ENCODE results near the gene ACO1. TPM values are rescaled to one million over a fixed set of nuclear protein-coding genes. Genes with fewer than 3 reads are reported as not detected.

ACO1 gene
- total RNA-seq, 1 donor from 2014 or later = 32.5 TPM

- Mint-ChIP-seq H3K36me3 (peaks cover 5% of the 10 kb centered on the region), H3K4me1 (ENCODE audit: unreplicated experiment) (peaks cover 4% of the 10 kb centered on the region), H3K4me3 (no peak overlapping the region), H3K9me3 (no peaks in the 10 kb centered on the region), H3K27me3 (no peaks in the 10 kb centered on the region), H3K27ac (no peak overlapping the region)
- TF ChIP-seq CTCF (conservative IDR thresholded peaks at IDR 0.05) = no peak
- no peak for DNase-seq (ENCODE audit: extremely low spot score, unreplicated experiment)
Observed at GRCh38 chr9:32399110-32399815, 14.8 kb downstream of the ACO1 start.

- H3K27ac Mint-ChIP-seq = peak overlapping the region; percentile 41
Observed at GRCh38 chr9:32401488-32401887, 17.0 kb downstream of the ACO1 start.

GRCh38 chr9:32403567-32404260, 19.3 kb downstream of the ACO1 start:
- Mint-ChIP-seq H3K36me3 (peaks cover 22% of the 10 kb centered on the region), H3K27ac (no peak overlapping the region), H3K27me3 (no peaks in the 10 kb centered on the region), H3K4me3 (no peak overlapping the region), H3K4me1 (ENCODE audit: unreplicated experiment) (peaks cover 4% of the 10 kb centered on the region), H3K9me3 (peaks cover 4% of the 10 kb centered on the region)
- TF ChIP-seq CTCF (conservative IDR thresholded peaks at IDR 0.05) = no peak
- DNase-seq (ENCODE audit: extremely low spot score, unreplicated experiment) = no peak

More at GRCh38 chr9:32401488-32401887, 17.0 kb downstream of the ACO1 start:
- Mint-ChIP-seq H3K36me3 (peaks cover 8% of the 10 kb centered on the region), H3K4me3 (peak overlapping the region; percentile 53), H3K4me1 (ENCODE audit: unreplicated experiment) (peaks cover 4% of the 10 kb centered on the region), H3K9me3 (peaks cover 4% of the 10 kb centered on the region), H3K27me3 (no peaks in the 10 kb centered on the region)
- DNase-seq (ENCODE audit: extremely low spot score, unreplicated experiment) = no peak
- no peak for TF ChIP-seq CTCF (conservative IDR thresholded peaks at IDR 0.05)

- DNase-seq (ENCODE audit: extremely low spot score, unreplicated experiment) = no peak
- H3K36me3 Mint-ChIP-seq = peaks cover 27% of the 10 kb centered on the region
Observed at GRCh38 chr9:32404402-32404801, 20.0 kb downstream of the ACO1 start.

GRCh38 chr9:32404856-32405255, 20.4 kb downstream of the ACO1 start:
- TF ChIP-seq CTCF (conservative IDR thresholded peaks at IDR 0.05) = no peak
- H3K4me3 Mint-ChIP-seq = no peak overlapping the region
- peaks cover 4% of the 10 kb centered on the region for H3K9me3 Mint-ChIP-seq
- peaks cover 4% of the 10 kb centered on the region for H3K4me1 Mint-ChIP-seq (ENCODE audit: unreplicated experiment)
- no peak for DNase-seq (ENCODE audit: extremely low spot score, unreplicated experiment)
- no peaks in the 10 kb centered on the region for H3K27me3 Mint-ChIP-seq
- H3K27ac Mint-ChIP-seq = no peak overlapping the region
- H3K36me3 Mint-ChIP-seq = peaks cover 27% of the 10 kb centered on the region

More at GRCh38 chr9:32404402-32404801, 20.0 kb downstream of the ACO1 start:
- H3K27ac Mint-ChIP-seq = no peak overlapping the region
- H3K4me3 Mint-ChIP-seq = no peak overlapping the region
- peaks cover 4% of the 10 kb centered on the region for H3K9me3 Mint-ChIP-seq
- peaks cover 4% of the 10 kb centered on the region for H3K4me1 Mint-ChIP-seq (ENCODE audit: unreplicated experiment)
- H3K27me3 Mint-ChIP-seq = no peaks in the 10 kb centered on the region
- no peak for TF ChIP-seq CTCF (conservative IDR thresholded peaks at IDR 0.05)
